Measurements from ENCODE around the gene RIMKLA. TPM values are rescaled to one million over a fixed set of nuclear protein-coding genes. Genes with fewer than 3 reads are reported as not detected.

Gene RIMKLA
- polyA plus RNA-seq, 1 donor, result 0.78 TPM

- Histone ChIP-seq H3K4me3 (ENCODE audit: low read length) (no peak overlapping the region), H3K27me3 (ENCODE audit: control insufficient read depth, insufficient read depth, low read length) (no peaks in the 10 kb centered on the region), H3K36me3 (ENCODE audit: control insufficient read depth, insufficient read depth, low read length) (no peaks in the 10 kb centered on the region), H3K9me3 (ENCODE audit: control insufficient read depth, low read depth, low read length) (no peaks in the 10 kb centered on the region), H3K4me1 (ENCODE audit: control insufficient read depth, insufficient read depth, low read length) (peaks cover 22% of the 10 kb centered on the region), H3K27ac (ENCODE audit: low read length) (peak overlapping the region; percentile 38)
- no CpG with 5 or more reads among the region's 1 CpG for WGBS (ENCODE audit: insufficient coverage, low lambda C conversion rate)
- DNase-seq, result peak in 1 of 2 donors; percentile 17
Measured at GRCh38 chr1:42340901-42341300, 39.7 kb upstream of the RIMKLA start.

GRCh38 chr1:42343049-42343448, 37.5 kb upstream of the RIMKLA start:
- DNase-seq, result no peak
- Histone ChIP-seq H3K27ac (ENCODE audit: low read length) (no peak overlapping the region), H3K36me3 (ENCODE audit: control insufficient read depth, insufficient read depth, low read length) (no peaks in the 10 kb centered on the region), H3K4me3 (ENCODE audit: low read length) (no peak overlapping the region), H3K9me3 (ENCODE audit: control insufficient read depth, low read depth, low read length) (no peaks in the 10 kb centered on the region), H3K4me1 (ENCODE audit: control insufficient read depth, insufficient read depth, low read length) (peaks cover 8% of the 10 kb centered on the region), H3K27me3 (ENCODE audit: control insufficient read depth, insufficient read depth, low read length) (no peaks in the 10 kb centered on the region)
- WGBS (ENCODE audit: insufficient coverage, low lambda C conversion rate), result no CpG with 5 or more reads among the region's 5 CpGs

- H3K9me3 ChIP-seq (ENCODE audit: control insufficient read depth, low read depth, low read length), result no peaks in the 10 kb centered on the region
Measured at GRCh38 chr1:42348498-42348897, 32.1 kb upstream of the RIMKLA start.

GRCh38 chr1:42350086-42350485, 30.5 kb upstream of the RIMKLA start:
- Histone ChIP-seq H3K4me3 (ENCODE audit: low read length) (no peak overlapping the region), H3K27me3 (ENCODE audit: control insufficient read depth, insufficient read depth, low read length) (peaks cover 2% of the 10 kb centered on the region), H3K4me1 (ENCODE audit: control insufficient read depth, insufficient read depth, low read length) (no peaks in the 10 kb centered on the region), H3K36me3 (ENCODE audit: control insufficient read depth, insufficient read depth, low read length) (no peaks in the 10 kb centered on the region), H3K27ac (ENCODE audit: low read length) (no peak overlapping the region), H3K9me3 (ENCODE audit: control insufficient read depth, low read depth, low read length) (no peaks in the 10 kb centered on the region)
- no CpG with 5 or more reads among the region's 1 CpG for WGBS (ENCODE audit: insufficient coverage, low lambda C conversion rate)
- DNase-seq, result no peak

More at GRCh38 chr1:42348498-42348897, 32.1 kb upstream of the RIMKLA start:
- Histone ChIP-seq H3K4me3 (ENCODE audit: low read length) (no peak overlapping the region), H3K27ac (ENCODE audit: low read length) (no peak overlapping the region), H3K4me1 (ENCODE audit: control insufficient read depth, insufficient read depth, low read length) (no peaks in the 10 kb centered on the region), H3K36me3 (ENCODE audit: control insufficient read depth, insufficient read depth, low read length) (no peaks in the 10 kb centered on the region), H3K27me3 (ENCODE audit: control insufficient read depth, insufficient read depth, low read length) (peaks cover 2% of the 10 kb centered on the region)
- DNase-seq, result no peak

- H3K27ac ChIP-seq (ENCODE audit: low read length), result no peak overlapping the region
- DNase-seq, result no peak
- H3K4me1 ChIP-seq (ENCODE audit: control insufficient read depth, insufficient read depth, low read length), result no peaks in the 10 kb centered on the region
- no peak overlapping the region for H3K4me3 ChIP-seq (ENCODE audit: low read length)
- no peaks in the 10 kb centered on the region for H3K9me3 ChIP-seq (ENCODE audit: control insufficient read depth, low read depth, low read length)
- no peaks in the 10 kb centered on the region for H3K27me3 ChIP-seq (ENCODE audit: control insufficient read depth, insufficient read depth, low read length)
- no peaks in the 10 kb centered on the region for H3K36me3 ChIP-seq (ENCODE audit: control insufficient read depth, insufficient read depth, low read length)
- WGBS (ENCODE audit: insufficient coverage, low lambda C conversion rate), result no CpG with 5 or more reads among the region's 3 CpGs
Measured at GRCh38 chr1:42358791-42359190, 21.8 kb upstream of the RIMKLA start.

GRCh38 chr1:42359466-42359865, 21.1 kb upstream of the RIMKLA start:
- Histone ChIP-seq H3K4me1 (ENCODE audit: control insufficient read depth, insufficient read depth, low read length) (no peaks in the 10 kb centered on the region), H3K9me3 (ENCODE audit: control insufficient read depth, low read depth, low read length) (no peaks in the 10 kb centered on the region), H3K4me3 (ENCODE audit: low read length) (no peak overlapping the region), H3K27me3 (ENCODE audit: control insufficient read depth, insufficient read depth, low read length) (no peaks in the 10 kb centered on the region), H3K27ac (ENCODE audit: low read length) (no peak overlapping the region), H3K36me3 (ENCODE audit: control insufficient read depth, insufficient read depth, low read length) (no peaks in the 10 kb centered on the region)
- no CpG with 5 or more reads among the region's 1 CpG for WGBS (ENCODE audit: insufficient coverage, low lambda C conversion rate)
- no peak for DNase-seq

GRCh38 chr1:42364089-42364488, 16.5 kb upstream of the RIMKLA start:
- Histone ChIP-seq H3K4me1 (ENCODE audit: control insufficient read depth, insufficient read depth, low read length) (peaks cover 10% of the 10 kb centered on the region), H3K4me3 (ENCODE audit: low read length) (no peak overlapping the region), H3K36me3 (ENCODE audit: control insufficient read depth, insufficient read depth, low read length) (no peaks in the 10 kb centered on the region), H3K27me3 (ENCODE audit: control insufficient read depth, insufficient read depth, low read length) (no peaks in the 10 kb centered on the region), H3K9me3 (ENCODE audit: control insufficient read depth, low read depth, low read length) (no peaks in the 10 kb centered on the region), H3K27ac (ENCODE audit: low read length) (no peak overlapping the region)
- WGBS (ENCODE audit: insufficient coverage, low lambda C conversion rate), result 100% methylated on average over 1 of the region's 6 CpGs
- DNase-seq, result no peak

GRCh38 chr1:42364542-42364941, 16.1 kb upstream of the RIMKLA start:
- H3K4me1 ChIP-seq (ENCODE audit: control insufficient read depth, insufficient read depth, low read length), result peaks cover 10% of the 10 kb centered on the region
- no CpG with 5 or more reads among the region's 2 CpGs for WGBS (ENCODE audit: insufficient coverage, low lambda C conversion rate)
- H3K9me3 ChIP-seq (ENCODE audit: control insufficient read depth, low read depth, low read length), result no peaks in the 10 kb centered on the region
- no peak for DNase-seq
- H3K27me3 ChIP-seq (ENCODE audit: control insufficient read depth, insufficient read depth, low read length), result no peaks in the 10 kb centered on the region
- no peaks in the 10 kb centered on the region for H3K36me3 ChIP-seq (ENCODE audit: control insufficient read depth, insufficient read depth, low read length)
- H3K4me3 ChIP-seq (ENCODE audit: low read length), result no peak overlapping the region
- no peak overlapping the region for H3K27ac ChIP-seq (ENCODE audit: low read length)

GRCh38 chr1:42365118-42365517, 15.5 kb upstream of the RIMKLA start:
- Histone ChIP-seq H3K4me1 (ENCODE audit: control insufficient read depth, insufficient read depth, low read length) (peaks cover 11% of the 10 kb centered on the region), H3K4me3 (ENCODE audit: low read length) (no peak overlapping the region), H3K27ac (ENCODE audit: low read length) (no peak overlapping the region), H3K36me3 (ENCODE audit: control insufficient read depth, insufficient read depth, low read length) (no peaks in the 10 kb centered on the region), H3K9me3 (ENCODE audit: control insufficient read depth, low read depth, low read length) (no peaks in the 10 kb centered on the region), H3K27me3 (ENCODE audit: control insufficient read depth, insufficient read depth, low read length) (no peaks in the 10 kb centered on the region)
- DNase-seq, result no peak
- WGBS (ENCODE audit: insufficient coverage, low lambda C conversion rate), result 100% methylated on average over 1 of the region's 2 CpGs

GRCh38 chr1:42368096-42368795, 12.3 kb upstream of the RIMKLA start:
- Histone ChIP-seq H3K9me3 (ENCODE audit: control insufficient read depth, low read depth, low read length) (no peaks in the 10 kb centered on the region), H3K27ac (ENCODE audit: low read length) (peak overlapping the region; percentile 8), H3K36me3 (ENCODE audit: control insufficient read depth, insufficient read depth, low read length) (no peaks in the 10 kb centered on the region), H3K4me1 (ENCODE audit: control insufficient read depth, insufficient read depth, low read length) (peaks cover 18% of the 10 kb centered on the region), H3K4me3 (ENCODE audit: low read length) (no peak overlapping the region), H3K27me3 (ENCODE audit: control insufficient read depth, insufficient read depth, low read length) (no peaks in the 10 kb centered on the region)
- DNase-seq, result peak; percentile 30 to 67
- 30% methylated on average over 2 of the region's 7 CpGs for WGBS (ENCODE audit: insufficient coverage, low lambda C conversion rate)

- no peak overlapping the region for H3K4me3 ChIP-seq (ENCODE audit: low read length)
- no peaks in the 10 kb centered on the region for H3K9me3 ChIP-seq (ENCODE audit: control insufficient read depth, low read depth, low read length)
- H3K36me3 ChIP-seq (ENCODE audit: control insufficient read depth, insufficient read depth, low read length), result no peaks in the 10 kb centered on the region
- no peaks in the 10 kb centered on the region for H3K27me3 ChIP-seq (ENCODE audit: control insufficient read depth, insufficient read depth, low read length)
- 80% methylated on average over 1 of the region's 1 CpG for WGBS (ENCODE audit: insufficient coverage, low lambda C conversion rate)
- peaks cover 18% of the 10 kb centered on the region for H3K4me1 ChIP-seq (ENCODE audit: control insufficient read depth, insufficient read depth, low read length)
- no peak overlapping the region for H3K27ac ChIP-seq (ENCODE audit: low read length)
- peak in 1 of 2 donors; percentile 4 for DNase-seq
Measured at GRCh38 chr1:42369471-42369870, 11.1 kb upstream of the RIMKLA start.

Measured in large intestine (tissue), 3 donors.